ENCODE measurements around the gene MAPRE3. TPM values are rescaled to one million over a fixed set of nuclear protein-coding genes. Genes with fewer than 3 reads are reported as not detected.

Gene MAPRE3
- total RNA-seq, 4 donors from 2014 or later, result 13.0 to 25.1 (median 17.2) TPM

DNA sequence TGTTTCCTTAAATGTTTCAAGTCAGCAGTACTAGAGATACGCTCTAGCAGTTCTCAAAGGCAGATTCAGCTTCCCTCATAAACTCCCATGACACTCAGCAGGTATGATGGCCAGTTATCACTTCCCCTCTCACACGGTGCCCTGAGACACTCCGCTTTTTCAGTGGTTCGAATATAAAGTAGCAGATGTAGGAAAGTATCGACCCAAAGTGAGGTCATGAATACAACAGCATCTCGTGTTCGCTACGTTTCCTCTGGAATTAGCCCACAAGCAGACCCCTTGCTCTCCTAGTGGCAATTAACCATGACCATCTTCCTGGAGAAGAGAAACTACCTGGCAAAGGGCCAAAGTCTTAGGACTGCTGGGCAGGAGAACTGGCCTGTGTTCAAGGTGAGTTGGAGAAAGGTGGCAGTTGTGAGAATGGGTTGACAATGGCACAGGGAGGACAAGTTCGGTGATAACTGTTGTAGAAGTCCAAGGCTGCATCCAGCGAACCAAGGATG is 71.8 kb downstream of the MAPRE3 start:
- TF ChIP-seq, protein P1, sequence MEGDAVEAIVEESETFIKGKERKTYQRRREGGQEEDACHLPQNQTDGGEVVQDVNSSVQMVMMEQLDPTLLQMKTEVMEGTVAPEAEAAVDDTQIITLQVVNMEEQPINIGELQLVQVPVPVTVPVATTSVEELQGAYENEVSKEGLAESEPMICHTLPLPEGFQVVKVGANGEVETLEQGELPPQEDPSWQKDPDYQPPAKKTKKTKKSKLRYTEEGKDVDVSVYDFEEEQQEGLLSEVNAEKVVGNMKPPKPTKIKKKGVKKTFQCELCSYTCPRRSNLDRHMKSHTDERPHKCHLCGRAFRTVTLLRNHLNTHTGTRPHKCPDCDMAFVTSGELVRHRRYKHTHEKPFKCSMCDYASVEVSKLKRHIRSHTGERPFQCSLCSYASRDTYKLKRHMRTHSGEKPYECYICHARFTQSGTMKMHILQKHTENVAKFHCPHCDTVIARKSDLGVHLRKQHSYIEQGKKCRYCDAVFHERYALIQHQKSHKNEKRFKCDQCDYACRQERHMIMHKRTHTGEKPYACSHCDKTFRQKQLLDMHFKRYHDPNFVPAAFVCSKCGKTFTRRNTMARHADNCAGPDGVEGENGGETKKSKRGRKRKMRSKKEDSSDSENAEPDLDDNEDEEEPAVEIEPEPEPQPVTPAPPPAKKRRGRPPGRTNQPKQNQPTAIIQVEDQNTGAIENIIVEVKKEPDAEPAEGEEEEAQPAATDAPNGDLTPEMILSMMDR (IDR thresholded peaks at IDR 0.05; ENCODE audit: low read depth), result no peak

DNA sequence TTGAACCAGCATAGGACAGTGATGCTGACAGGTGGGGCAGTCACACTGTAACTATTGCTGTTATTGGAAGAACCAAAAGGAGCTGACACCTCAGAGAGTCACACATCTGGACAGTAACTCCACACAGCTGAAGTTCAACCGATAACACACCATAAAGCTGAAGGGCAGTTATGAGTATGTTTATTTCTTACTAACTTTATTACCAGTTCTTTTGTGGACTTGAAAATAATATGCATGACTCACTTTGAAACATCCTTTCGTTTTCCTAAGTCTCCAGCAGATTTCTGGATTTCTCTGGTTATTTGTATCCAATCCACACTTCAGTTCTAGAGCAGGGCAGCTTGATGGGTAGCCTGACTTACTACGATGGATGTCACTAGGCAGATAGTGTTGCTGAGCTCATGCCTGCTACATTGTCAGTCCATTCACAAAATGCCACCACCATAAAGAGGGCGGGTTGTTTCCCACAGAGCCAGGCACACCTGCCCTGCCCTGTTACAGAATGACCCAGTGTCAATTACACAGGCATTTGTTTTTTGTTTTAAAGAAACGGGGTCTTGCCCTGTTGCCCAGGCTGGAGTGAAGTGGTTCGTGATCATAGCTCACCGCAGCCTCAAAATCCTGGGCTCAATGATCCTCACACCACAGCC is 72.7 kb downstream of the MAPRE3 start:
- TF ChIP-seq, protein P1 (IDR thresholded peaks at IDR 0.05; ENCODE audit: low read depth), result no peak

DNA sequence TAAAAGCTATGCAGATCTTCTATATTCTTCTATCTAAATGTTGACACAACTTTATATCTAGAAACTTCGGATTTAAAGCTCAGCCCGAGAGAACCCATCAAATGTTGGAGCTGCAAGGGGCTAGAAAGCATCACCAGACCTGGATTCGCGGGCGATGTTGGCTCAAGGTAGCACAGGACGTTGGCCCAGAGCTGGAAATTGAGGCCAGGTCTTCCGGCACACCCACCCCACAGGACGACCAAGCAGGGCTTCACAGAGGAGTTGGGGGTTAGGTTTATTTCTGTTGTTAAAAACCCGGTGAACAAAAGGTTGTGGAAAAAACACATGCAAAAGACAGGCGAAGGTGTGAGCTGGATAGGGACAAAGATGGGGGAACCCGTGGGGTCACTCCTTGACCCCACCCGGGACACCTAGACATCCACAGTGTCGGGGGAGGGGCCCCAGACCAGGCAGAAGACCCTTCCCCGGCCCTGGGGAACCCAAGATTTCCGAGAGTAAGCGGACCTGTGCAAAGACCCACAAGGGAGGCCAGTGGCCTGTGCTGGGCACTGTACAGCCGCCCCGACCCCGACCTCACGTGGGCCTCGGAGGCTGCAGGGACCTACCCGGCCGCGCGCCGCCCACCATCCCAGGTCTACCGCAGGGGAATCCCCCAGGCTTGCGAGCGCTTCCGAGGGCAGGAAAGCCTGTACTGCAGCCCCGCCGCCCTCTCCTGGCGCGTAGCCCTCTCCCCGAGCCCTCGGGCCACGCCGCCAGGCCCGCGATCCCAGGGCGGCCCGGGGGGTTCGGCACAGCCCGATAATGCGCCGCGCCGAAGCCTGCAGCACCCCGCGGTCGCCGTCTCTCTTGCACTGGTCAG is 79.2 kb downstream of the MAPRE3 start:
- TF ChIP-seq, protein P1 (IDR thresholded peaks at IDR 0.05; ENCODE audit: low read depth), result no peak

DNA sequence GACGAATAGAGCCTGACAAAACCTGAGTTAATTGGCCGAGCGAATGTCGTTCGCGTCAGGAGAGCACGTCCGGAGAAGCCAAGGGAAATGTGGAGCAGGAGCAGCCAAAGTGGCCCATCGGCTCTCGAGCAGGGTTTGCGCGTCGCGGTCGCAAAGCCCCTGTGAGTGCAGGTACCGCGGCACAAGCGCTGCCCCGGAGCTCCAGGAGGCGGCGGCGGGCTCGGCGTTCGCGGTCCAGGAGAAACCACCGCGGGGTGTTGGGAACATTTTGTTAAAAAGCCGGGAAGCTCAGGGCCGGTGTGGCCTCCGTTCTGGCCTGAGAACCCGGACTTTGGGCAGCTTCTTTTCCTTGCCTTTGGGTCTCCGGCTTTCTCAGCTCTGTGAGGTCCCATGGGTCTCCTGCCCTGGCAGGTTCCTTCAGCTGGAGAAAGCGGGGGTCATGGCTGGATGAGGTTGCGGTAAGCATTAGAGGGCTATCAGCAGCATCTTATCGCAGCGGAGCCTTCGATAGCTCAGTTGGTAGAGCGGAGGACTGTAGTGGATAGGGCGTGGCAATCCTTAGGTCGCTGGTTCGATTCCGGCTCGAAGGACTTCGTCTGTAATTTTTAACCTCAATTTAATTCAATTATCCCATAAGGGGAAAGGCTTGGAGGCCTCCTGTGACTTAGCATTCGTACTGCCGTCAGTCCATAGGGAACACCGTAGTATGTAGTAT is 80.0 kb downstream of the MAPRE3 start:
- TF ChIP-seq, protein P1 (IDR thresholded peaks at IDR 0.05; ENCODE audit: low read depth), result no peak

DNA sequence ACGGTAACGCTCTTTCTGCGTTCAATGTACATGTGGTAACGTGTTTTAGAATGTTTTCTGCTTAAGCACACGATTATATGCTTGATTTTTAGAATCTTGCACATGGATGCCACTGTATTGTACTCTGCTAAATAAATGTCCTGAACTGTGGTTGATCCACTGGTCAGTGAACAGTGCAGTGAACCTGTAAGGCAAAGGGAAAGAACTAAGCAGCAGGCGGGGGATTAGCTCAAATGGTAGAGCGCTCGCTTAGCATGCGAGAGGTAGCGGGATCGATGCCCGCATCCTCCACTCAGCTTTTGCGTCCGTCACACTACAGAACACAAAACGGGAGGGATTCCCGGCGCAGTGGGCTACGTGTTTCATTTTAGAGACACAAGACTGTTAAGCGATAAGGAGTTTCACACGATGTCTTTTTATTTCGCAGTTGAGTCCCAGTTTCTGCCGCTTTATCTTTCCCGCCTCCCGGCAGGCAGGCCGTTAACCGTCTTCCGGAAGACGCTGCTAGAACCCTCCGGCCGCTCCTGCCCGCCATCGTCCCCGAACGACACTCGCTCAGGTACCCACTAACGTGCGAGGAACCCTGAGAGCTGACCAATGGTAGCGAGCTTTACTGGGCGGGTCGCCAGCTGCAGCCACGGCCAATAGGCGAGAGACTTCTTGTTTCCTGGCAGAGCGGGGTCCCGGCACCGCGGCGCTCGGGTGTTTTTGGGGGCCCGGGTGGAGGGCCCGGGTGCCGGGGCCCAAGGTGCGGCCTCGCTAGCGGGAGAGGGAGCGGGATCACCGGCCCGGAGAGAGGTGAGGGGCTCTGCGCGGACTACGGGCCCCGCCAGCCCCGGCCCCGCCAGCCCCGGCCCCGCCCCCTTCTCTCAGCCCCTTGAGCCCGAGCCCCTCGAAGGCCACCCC is 80.8 kb downstream of the MAPRE3 start, which contains the start of gene AGBL5:
AGBL5 (plus strand) TSS at position 673 of the 906 bp plus-strand sequence. CDS start 1,291 bp downstream, outside the sequence.
- TF ChIP-seq, protein P1 (IDR thresholded peaks at IDR 0.05; ENCODE audit: low read depth), result no peak

DNA sequence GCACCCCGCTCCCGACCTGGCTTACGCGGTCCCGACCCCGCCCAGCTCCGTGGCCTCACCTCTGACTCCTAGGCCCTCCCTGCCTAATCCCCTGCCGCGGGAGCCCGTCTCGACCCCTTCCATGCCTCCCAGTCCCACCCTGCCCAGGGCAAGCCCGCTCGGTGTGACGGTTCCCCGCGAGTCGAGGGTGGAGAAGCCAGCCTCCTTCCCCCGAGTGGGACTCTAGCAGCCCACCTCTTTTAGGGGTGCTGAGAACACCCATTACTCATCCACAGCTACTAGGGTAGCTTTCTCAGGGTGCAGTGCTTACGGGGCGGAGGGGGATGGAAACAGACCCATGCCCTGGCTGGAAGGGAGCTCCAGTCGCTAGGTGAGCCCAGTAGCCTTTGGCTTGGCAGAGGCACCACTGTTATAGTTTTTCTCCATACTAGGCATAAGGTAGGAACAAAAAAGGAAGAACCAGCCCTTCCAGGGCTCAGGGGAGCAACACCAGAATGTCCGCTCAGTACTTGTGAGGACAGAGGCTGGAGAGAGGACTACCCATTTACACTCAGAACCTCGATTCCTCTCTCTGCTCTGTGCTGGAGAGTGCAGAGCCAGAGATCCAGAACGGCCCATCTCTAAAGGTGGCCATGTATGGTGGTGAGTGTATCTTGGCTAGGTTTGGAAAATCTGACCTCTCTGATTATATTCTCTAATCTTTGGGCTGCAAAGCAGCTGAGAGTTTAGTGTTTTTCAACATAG is 81.6 kb downstream of the MAPRE3 start:
- TF ChIP-seq, protein P1 (IDR thresholded peaks at IDR 0.05; ENCODE audit: low read depth), result no peak
